HepG2 (cell line): ENCODE measurements around the gene PTPRM. TPM values are rescaled to one million over a fixed set of nuclear protein-coding genes. Genes with fewer than 3 reads are reported as not detected.

Experiments used
- ADNP ChIP-seq: sonication (generic); formaldehyde crosslinking; IDR thresholded peaks from 2 replicates; pipeline ENCODE4 v1.4.0; 2020; ENCODE audit warnings: missing genetic modification reagents
- AGO1 ChIP-seq: fragments of 200-400 bp; formaldehyde crosslinking; IDR thresholded peaks from 2 replicates; pipeline ENCODE4 v1.6.1; 2017; ENCODE audit warnings: mild to moderate bottlenecking, low read depth, low read length, moderate library complexity; ENCODE audit not compliant: poor library complexity, severe bottlenecking
- BRD4 ChIP-seq: sonication (generic); formaldehyde crosslinking; IDR thresholded peaks from 2 replicates; pipeline ENCODE4 v1.4.0; 2020; ENCODE audit warnings: missing genetic modification reagents
- CREB1 ChIP-seq, 2 experiments: fragments of 450-650 bp in 1 of 2; IDR thresholded peaks; 2 replicates each; pipeline ENCODE4 v1.6.1; 2016 to 2017; ENCODE audit warnings: control low read depth in 1 of 2, mild to moderate bottlenecking in 1 of 2, missing compliant biosample characterization in 1 of 2, missing genetic modification characterization in 1 of 2
- HNRNPUL1 ChIP-seq: fragments of 200-400 bp; formaldehyde crosslinking; IDR thresholded peaks from 2 replicates; pipeline ENCODE4 v1.6.1; 2017; ENCODE audit warnings: low read depth, mild to moderate bottlenecking, low read length, moderate library complexity
- IKZF1 ChIP-seq: fragments of 450-650 bp; IDR thresholded peaks from 2 replicates; pipeline ENCODE4 v1.7.1; 2016
- KLF16 ChIP-seq, 2 experiments: sonication (generic) in 1 of 2; formaldehyde crosslinking in 1 of 2; IDR thresholded peaks; 2 replicates each; pipeline versions ENCODE4 v1.6.1 to v1.8.0; 2016 to 2023; ENCODE audit warnings: missing genetic modification reagents in 2 of 2, missing compliant biosample characterization in 1 of 2
- MATR3 ChIP-seq: sonication (generic); formaldehyde crosslinking; IDR thresholded peaks from 2 replicates; pipeline ENCODE4 v1.4.0; 2020; ENCODE audit warnings: missing genetic modification reagents
- MXI1 ChIP-seq: IDR thresholded peaks from 3 replicates; pipeline ENCODE4 v1.6.1; 2012; ENCODE audit warnings: low read depth, low read length, inconsistent platforms, borderline replicate concordance
- MYNN ChIP-seq: sonication (generic); formaldehyde crosslinking; IDR thresholded peaks from 2 replicates; pipeline ENCODE4 v1.4.0; 2020; ENCODE audit warnings: mild to moderate bottlenecking, low read depth, missing genetic modification reagents
- PHF20 ChIP-seq: sonication (generic); formaldehyde crosslinking; IDR thresholded peaks from 2 replicates; pipeline ENCODE4 v1.5.0; 2020; ENCODE audit warnings: mild to moderate bottlenecking, missing genetic modification reagents
- PITX1 ChIP-seq: sonication (generic); formaldehyde crosslinking; IDR thresholded peaks from 2 replicates; pipeline ENCODE4 v1.5.1; 2020; ENCODE audit warnings: mild to moderate bottlenecking, missing genetic modification reagents
- SETDB1 ChIP-seq: sonication (generic); formaldehyde crosslinking; IDR thresholded peaks from 2 replicates; pipeline ENCODE4 v1.5.1; 2020; ENCODE audit warnings: missing genetic modification reagents, mild to moderate bottlenecking, borderline replicate concordance
- SMC3 ChIP-seq: IDR thresholded peaks from 2 replicates; pipeline ENCODE4 v1.6.1; 2011; ENCODE audit warnings: low read length, improper control_type of control experiment
- TOE1 ChIP-seq: sonication (generic); formaldehyde crosslinking; IDR thresholded peaks from 2 replicates; pipeline ENCODE4 v1.4.0; 2020; ENCODE audit warnings: mild to moderate bottlenecking, missing genetic modification reagents
- ZNF703 ChIP-seq: sonication (generic); formaldehyde crosslinking; IDR thresholded peaks from 2 replicates; pipeline ENCODE4 v1.5.1; 2020; ENCODE audit warnings: missing genetic modification reagents, mild to moderate bottlenecking, moderate library complexity, borderline replicate concordance
- ZNF891 ChIP-seq: sonication (generic); formaldehyde crosslinking; IDR thresholded peaks from 2 replicates; pipeline ENCODE4 v1.5.0; 2020; ENCODE audit warnings: mild to moderate bottlenecking, missing genetic modification reagents
- ZSCAN20 ChIP-seq: sonication (generic); formaldehyde crosslinking; IDR thresholded peaks from 2 replicates; pipeline ENCODE4 v1.4.0; 2020; ENCODE audit warnings: missing genetic modification reagents, mild to moderate bottlenecking, borderline replicate concordance
- polyA plus RNA-seq, 8 experiments: library from polyadenylated mRNA; depleted of rRNA in 3 of 8; stranded (reverse) in 7 of 8; unstranded in 1 of 8; fragments of >200 nt; fragmentation: Illumina TruSeq in 4 of 8; extraction: Trizol in 4 of 8; gene quantifications; 2 replicates each; pipeline versions ENCODE4 v1.2.1 to v1.2.3, GENCODE V29; 2011 to 2016; ENCODE audit warnings: low read depth in 4 of 8, missing spikeins in 1 of 8, mixed read lengths in 1 of 8; ENCODE audit not compliant: insufficient read depth in 1 of 8
- total RNA-seq, 5 experiments: library from RNA; depleted of rRNA; stranded (reverse); fragments of >200 nt; fragmentation: Illumina TruSeq; extraction: Trizol; gene quantifications; 2 replicates each; pipeline ENCODE4 v1.2.3, GENCODE V29; 2016; ENCODE audit warnings: low read depth in 1 of 5
- TF ChIP-seq, protein P1 (sequence below): sonication (generic); IDR thresholded peaks from 2 replicates; pipeline ENCODE4 v1.6.1; 2016; ENCODE audit warnings: low read depth, borderline replicate concordance
- TF ChIP-seq, protein P2 (sequence below): sonication (generic); formaldehyde crosslinking; IDR thresholded peaks from 2 replicates; pipeline ENCODE4 v1.5.0; 2020; ENCODE audit warnings: missing genetic modification reagents
- TF ChIP-seq, protein P3 (sequence below): sonication (generic); formaldehyde crosslinking; conservative IDR thresholded peaks from 2 replicates; pipeline ENCODE4 v1.4.0; 2020; ENCODE audit warnings: missing genetic modification reagents
- TF ChIP-seq, protein P4 (sequence below): sonication (generic); formaldehyde crosslinking; IDR thresholded peaks from 2 replicates; pipeline ENCODE4 v1.9.0; 2022; ENCODE audit warnings: missing genetic modification reagents, mild to moderate bottlenecking, borderline replicate concordance
- TF ChIP-seq, protein P5 (sequence below): sonication (generic); formaldehyde crosslinking; IDR thresholded peaks from 2 replicates; pipeline ENCODE4 v1.5.0; 2020; ENCODE audit warnings: mild to moderate bottlenecking, missing genetic modification reagents

PTPRM gene
- total and polyA plus RNA-seq, 2 of the 13 experiments (the other 11 are each of a cell fraction or from before 2014, with no cell fraction given): 12.6 to 108 TPM

DNA sequence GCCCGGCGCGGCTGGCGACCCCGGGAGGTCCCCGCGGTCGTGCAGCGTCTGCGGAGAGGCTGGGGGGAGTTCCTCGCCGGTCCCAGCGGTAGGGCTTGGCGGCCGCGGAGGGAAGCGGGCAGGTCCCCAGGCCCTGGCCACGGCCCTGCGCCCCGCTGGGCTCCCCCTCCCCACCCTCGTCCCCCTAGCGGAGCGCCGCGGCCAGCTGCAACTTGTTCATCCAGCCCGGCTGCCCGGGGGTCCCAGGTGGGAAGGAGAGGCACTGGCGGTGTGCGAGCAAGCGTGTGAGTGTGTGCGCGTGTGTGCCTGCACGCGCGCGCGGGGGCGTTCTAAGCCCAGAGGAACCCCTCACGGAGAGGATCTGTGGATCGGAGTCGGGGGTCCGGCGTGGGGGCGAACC is 1.3 kb downstream of the PTPRM start (continued):
- TF ChIP-seq KLF16 (CRISPR knock-in tag; IDR thresholded peaks at IDR 0.05): 0 out of 4 replicates have a peak, but pooled peaks of 1 of the 2 experiments have one; percentile 19
- TF ChIP-seq, protein P1, sequence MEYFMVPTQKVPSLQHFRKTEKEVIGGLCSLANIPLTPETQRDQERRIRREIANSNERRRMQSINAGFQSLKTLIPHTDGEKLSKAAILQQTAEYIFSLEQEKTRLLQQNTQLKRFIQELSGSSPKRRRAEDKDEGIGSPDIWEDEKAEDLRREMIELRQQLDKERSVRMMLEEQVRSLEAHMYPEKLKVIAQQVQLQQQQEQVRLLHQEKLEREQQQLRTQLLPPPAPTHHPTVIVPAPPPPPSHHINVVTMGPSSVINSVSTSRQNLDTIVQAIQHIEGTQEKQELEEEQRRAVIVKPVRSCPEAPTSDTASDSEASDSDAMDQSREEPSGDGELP: no peak
- TF ChIP-seq, protein P2, sequence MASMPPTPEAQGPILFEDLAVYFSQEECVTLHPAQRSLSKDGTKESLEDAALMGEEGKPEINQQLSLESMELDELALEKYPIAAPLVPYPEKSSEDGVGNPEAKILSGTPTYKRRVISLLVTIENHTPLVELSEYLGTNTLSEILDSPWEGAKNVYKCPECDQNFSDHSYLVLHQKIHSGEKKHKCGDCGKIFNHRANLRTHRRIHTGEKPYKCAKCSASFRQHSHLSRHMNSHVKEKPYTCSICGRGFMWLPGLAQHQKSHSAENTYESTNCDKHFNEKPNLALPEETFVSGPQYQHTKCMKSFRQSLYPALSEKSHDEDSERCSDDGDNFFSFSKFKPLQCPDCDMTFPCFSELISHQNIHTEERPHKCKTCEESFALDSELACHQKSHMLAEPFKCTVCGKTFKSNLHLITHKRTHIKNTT (CRISPR knock-in tag): no peak
- no peak for TF ChIP-seq ZNF891 (CRISPR knock-in tag)
- TF ChIP-seq PHF20 (CRISPR knock-in tag): no peak
- TF ChIP-seq SETDB1 (CRISPR knock-in tag): no peak
- TF ChIP-seq, protein P3, sequence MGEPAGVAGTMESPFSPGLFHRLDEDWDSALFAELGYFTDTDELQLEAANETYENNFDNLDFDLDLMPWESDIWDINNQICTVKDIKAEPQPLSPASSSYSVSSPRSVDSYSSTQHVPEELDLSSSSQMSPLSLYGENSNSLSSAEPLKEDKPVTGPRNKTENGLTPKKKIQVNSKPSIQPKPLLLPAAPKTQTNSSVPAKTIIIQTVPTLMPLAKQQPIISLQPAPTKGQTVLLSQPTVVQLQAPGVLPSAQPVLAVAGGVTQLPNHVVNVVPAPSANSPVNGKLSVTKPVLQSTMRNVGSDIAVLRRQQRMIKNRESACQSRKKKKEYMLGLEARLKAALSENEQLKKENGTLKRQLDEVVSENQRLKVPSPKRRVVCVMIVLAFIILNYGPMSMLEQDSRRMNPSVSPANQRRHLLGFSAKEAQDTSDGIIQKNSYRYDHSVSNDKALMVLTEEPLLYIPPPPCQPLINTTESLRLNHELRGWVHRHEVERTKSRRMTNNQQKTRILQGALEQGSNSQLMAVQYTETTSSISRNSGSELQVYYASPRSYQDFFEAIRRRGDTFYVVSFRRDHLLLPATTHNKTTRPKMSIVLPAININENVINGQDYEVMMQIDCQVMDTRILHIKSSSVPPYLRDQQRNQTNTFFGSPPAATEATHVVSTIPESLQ (CRISPR knock-in tag): no peak
- TF ChIP-seq, protein P4, sequence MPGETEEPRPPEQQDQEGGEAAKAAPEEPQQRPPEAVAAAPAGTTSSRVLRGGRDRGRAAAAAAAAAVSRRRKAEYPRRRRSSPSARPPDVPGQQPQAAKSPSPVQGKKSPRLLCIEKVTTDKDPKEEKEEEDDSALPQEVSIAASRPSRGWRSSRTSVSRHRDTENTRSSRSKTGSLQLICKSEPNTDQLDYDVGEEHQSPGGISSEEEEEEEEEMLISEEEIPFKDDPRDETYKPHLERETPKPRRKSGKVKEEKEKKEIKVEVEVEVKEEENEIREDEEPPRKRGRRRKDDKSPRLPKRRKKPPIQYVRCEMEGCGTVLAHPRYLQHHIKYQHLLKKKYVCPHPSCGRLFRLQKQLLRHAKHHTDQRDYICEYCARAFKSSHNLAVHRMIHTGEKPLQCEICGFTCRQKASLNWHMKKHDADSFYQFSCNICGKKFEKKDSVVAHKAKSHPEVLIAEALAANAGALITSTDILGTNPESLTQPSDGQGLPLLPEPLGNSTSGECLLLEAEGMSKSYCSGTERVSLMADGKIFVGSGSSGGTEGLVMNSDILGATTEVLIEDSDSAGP: peak; percentile 39; the same call in 1 of the 2 replicates
- no peak for TF ChIP-seq BRD4 (CRISPR knock-in tag)
- TF ChIP-seq, protein P5, sequence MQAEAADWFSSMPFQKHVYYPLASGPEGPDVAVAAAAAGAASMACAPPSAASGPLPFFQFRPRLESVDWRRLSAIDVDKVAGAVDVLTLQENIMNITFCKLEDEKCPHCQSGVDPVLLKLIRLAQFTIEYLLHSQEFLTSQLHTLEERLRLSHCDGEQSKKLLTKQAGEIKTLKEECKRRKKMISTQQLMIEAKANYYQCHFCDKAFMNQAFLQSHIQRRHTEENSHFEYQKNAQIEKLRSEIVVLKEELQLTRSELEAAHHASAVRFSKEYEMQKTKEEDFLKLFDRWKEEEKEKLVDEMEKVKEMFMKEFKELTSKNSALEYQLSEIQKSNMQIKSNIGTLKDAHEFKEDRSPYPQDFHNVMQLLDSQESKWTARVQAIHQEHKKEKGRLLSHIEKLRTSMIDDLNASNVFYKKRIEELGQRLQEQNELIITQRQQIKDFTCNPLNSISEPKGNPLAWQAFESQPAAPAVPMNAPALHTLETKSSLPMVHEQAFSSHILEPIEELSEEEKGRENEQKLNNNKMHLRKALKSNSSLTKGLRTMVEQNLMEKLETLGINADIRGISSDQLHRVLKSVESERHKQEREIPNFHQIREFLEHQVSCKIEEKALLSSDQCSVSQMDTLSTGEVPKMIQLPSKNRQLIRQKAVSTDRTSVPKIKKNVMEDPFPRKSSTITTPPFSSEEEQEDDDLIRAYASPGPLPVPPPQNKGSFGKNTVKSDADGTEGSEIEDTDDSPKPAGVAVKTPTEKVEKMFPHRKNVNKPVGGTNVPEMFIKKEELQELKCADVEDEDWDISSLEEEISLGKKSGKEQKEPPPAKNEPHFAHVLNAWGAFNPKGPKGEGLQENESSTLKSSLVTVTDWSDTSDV (CRISPR knock-in tag): no peak
- TF ChIP-seq HNRNPUL1: no peak
- TF ChIP-seq ADNP: 0 out of 2 replicates have a peak, but pooled peaks have one; percentile 22
- TF ChIP-seq ZNF703 (CRISPR knock-in tag): no peak
- TF ChIP-seq MATR3 (CRISPR knock-in tag): no peak
- 0 out of 2 replicates have a peak, but pooled peaks have one; percentile 63 for TF ChIP-seq ZSCAN20 (CRISPR knock-in tag)
- TF ChIP-seq IKZF1: no peak
- TF ChIP-seq MXI1: no peak
- TF ChIP-seq MYNN: no peak
- no peak for TF ChIP-seq SMC3
- no peak for TF ChIP-seq AGO1
- no peak for TF ChIP-seq TOE1 (CRISPR knock-in tag)
- TF ChIP-seq PITX1 (CRISPR knock-in tag): no peak
- TF ChIP-seq CREB1 (IDR thresholded peaks at IDR 0.05): no peak
- TF ChIP-seq CREB1 (CRISPR knock-in tag; IDR thresholded peaks at IDR 0.05): no peak
